CD4-positive, alpha-beta T cell treated with Interferon gamma for 1 hour (primary cell): Measurements from ENCODE around the gene DCDC1.

Experiments
- DNase-seq: peaks from one replicate; pipeline ENCODE4 v3.0.0-alpha.2; 2020

DCDC1 gene

GRCh38 chr11:30895046-30895445 lies 474.5 kb downstream of the DCDC1 start:
- DNase-seq = no peak

GRCh38 chr11:30893318-30893717 lies 476.2 kb downstream of the DCDC1 start:
- no peak for DNase-seq

GRCh38 chr11:30889143-30889794 lies 480.3 kb downstream of the DCDC1 start:
- no peak for DNase-seq

DNA sequence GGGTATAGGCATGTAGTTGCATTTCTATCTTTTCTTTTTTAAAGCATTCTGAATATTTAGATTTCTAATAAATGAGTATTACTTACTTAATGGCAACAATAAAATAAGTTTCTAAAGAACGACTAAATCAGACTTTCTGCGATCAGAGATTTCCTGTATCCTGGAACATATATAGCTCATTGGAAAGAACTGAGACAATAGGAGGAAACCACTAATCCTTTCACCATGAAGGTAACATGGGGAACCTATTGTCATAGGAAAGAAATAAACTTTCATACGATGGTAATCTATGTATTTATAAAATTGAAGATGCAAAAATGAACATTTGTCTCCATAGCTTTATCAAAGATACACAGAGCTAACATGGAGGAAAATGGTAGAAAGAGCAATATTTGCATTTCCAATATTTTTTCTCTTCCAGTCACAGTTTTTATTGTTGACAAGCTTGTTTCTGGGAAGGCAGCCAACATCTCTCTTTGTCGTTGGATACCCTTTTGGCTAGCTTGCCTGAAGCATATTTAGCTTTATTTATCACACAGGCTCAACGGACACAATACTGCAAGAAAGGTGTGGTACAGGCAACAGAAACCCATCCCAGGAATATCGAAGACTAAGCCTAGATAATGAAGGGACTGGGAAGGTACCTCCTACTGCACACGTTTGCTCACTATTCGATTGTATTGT lies 490.1 kb downstream of the DCDC1 start:
- no peak for DNase-seq

DNA sequence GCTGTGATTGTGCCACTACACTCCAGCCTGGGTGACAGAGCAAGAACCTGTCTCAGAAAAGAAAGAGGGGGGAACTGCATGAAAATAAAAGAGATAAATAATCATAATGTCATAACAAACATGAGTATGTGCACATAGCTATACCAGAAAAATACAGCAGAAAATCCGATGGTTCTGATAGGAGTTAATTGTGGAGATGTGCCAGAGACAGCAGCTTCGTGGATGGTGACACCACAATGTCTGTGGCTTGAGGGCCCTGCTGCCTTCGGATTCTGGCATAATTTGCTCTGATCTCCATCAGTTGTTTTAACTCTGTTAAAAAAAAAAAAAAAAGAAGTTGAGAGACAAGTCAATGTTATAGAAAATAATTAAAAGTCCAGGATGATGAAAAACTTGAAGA lies 491.1 kb downstream of the DCDC1 start:
- DNase-seq = no peak

DNA sequence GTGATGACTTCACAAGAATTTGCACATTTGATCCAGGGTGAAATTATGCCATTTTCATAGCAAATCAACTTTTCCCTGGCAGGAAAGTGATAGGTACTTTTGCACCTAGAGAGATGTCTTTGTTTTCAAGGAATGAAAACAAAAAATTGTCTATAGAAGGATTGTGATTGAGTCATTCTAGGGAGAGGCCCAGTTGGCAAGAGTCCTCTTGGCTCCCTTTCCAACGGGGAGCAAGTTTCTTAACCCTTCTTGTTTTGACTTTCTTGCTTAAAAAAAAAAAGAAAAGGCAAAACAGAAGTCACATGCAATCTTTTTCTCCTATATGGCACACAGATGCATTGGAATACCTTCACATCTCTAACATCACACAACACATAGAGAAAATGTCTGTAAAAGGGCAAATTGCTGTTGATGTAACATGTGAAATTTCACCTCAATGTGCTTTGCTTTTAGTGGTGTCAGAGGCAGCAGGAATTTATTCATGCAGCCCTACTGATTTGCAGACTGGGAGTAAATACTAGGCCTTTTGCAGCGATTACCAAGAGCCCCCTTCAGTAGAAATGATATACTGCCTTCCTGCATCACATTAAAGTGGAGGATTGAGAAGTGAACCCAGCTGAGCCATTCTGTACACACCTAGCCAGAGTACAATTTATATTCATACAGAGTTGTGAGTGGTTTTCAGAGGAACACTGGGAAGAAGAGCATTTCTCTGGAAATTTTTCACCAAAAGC lies 492.7 kb downstream of the DCDC1 start:
- no peak for DNase-seq

- DNase-seq = no peak
Measured at GRCh38 chr11:30876228-30876627, 493.3 kb downstream of the DCDC1 start.

DNA sequence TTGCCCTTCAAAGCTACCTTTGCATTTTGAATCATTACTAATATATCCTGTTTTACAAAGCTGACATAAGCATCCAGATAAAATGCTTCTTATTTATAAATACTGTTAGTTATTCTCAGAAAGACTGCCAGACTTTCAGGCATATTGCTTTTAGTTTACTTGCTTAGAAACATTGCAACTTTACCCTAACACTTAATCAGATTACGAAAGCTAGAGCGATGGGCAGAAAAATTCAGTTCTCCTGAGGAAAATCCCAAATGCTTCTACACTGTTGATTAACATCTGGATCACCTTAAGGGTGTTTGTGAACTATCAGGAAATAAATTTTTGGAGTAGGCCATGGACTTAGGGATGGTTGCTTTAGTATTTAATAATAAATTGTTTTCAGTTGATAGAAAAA lies 493.7 kb downstream of the DCDC1 start:
- DNase-seq = no peak

GRCh38 chr11:30873924-30874610 lies 495.5 kb downstream of the DCDC1 start:
- DNase-seq = no peak

DNA sequence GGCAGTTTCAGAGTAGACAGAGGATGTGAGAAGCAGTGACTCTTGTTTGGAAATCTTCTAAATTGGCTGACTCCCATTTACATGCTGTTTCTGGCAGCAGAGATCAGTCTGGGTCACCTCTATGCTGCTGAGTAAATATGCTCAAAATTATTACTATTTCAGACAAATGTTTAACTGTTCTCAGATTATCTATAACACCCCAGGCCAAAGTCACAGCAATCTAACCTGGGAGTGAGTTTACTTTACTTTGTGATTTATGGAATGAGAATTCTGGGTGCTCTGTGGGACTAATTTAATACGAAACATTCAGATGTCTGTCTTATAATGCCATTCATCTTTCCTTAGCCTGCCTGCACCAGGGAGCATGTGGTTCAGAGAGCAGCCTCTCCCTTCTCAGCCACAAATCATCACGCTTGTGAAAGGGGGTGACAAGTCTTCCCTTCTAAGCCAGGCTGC lies 500.9 kb downstream of the DCDC1 start:
- no peak for DNase-seq

GRCh38 chr11:30863209-30863608 lies 506.3 kb downstream of the DCDC1 start:
- DNase-seq = no peak

- no peak for DNase-seq
Measured at GRCh38 chr11:30861531-30861930, 508.0 kb downstream of the DCDC1 start.

DNA sequence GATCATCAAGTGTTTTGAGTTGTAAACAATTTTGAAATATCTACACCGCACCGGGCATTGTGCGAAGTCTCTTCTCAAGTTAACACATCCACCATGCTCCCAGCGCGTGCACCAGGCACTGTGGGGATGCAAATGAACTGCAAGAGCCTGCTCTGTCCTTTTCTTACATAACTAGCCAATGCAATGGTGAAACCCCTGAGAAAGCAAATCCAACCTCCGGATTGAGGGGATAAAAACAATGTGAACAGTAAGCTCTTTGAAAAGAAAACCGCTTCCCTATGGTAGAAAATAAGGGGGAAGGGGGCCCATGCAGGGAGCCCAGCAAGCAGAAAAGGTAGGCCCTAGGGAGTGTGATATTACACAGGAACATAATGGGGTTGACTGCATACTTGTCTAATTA lies 508.5 kb downstream of the DCDC1 start:
- no peak for DNase-seq

GRCh38 chr11:30860146-30860545 lies 509.4 kb downstream of the DCDC1 start:
- no peak for DNase-seq

DNA sequence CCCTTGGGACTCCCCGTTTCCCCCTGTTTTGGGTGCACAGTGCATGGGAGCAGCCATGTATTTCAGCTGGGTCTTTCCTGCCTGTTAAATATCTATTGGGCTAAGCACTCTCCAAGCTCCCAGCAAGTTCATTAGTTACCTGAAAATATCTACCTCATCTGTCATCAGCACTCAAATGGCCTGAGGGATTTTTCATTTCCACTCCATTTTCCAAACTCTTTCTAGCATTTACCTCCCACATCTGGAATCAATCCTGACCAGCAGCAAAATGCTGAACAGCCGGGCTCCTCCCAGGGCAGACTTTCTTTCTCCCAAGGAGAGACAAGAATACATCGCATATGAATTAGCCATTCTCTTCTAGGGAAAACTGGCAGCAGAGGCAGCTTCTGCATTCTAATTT lies 509.9 kb downstream of the DCDC1 start:
- no peak for DNase-seq

DNA sequence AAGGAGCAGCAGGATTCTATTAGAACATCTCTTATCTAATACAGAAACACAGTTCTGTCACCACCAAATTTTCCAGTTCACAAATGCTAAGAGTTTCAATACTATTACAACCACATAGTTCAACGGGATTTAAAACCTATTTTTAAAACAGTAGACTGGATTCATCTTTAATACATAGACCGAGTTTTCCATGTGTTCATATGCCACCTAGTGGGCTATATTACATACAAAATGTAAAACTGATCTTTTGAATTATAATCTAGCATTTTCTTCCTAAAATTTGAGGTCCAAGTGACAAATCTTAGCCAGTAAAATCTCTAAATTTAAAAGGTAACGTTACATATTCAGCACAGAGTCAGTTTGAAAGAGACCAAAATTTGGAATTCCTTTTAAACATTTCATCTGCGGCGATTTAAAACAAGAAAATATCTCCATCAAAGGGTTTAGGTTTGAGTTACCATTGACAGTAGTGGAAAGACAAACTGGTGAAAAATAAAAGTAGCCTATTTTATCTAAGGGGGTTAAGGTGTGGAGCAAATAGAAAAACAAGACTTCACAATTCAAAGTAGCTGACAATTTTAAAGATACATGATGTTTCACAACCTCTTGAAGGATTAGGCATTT lies 514.0 kb downstream of the DCDC1 start:
- no peak for DNase-seq

GRCh38 chr11:30853439-30853838 lies 516.1 kb downstream of the DCDC1 start:
- DNase-seq = no peak

DNA sequence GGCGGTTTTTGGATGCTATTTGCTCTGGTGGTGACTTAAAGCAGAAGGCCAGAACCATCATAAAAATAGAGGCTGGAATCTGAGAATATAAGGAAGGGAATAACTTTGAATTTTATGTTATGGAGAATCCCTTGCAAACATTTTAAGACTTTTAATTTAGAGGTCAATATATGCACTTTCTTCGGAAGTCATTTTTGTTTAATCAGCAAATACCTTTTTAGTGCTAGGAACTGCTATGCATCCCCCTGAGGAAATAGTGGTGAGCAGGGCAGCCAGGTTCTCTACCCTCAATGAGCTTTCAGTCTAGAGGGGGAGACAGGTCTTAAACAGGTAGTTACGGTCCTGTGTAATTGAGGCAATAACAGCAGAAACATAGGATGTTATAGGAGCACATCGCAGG lies 516.9 kb downstream of the DCDC1 start:
- DNase-seq = no peak

- no peak for DNase-seq
Measured at GRCh38 chr11:30852091-30852490, 517.4 kb downstream of the DCDC1 start.

GRCh38 chr11:30837252-30837651 lies 532.3 kb downstream of the DCDC1 start:
- no peak for DNase-seq

DNA sequence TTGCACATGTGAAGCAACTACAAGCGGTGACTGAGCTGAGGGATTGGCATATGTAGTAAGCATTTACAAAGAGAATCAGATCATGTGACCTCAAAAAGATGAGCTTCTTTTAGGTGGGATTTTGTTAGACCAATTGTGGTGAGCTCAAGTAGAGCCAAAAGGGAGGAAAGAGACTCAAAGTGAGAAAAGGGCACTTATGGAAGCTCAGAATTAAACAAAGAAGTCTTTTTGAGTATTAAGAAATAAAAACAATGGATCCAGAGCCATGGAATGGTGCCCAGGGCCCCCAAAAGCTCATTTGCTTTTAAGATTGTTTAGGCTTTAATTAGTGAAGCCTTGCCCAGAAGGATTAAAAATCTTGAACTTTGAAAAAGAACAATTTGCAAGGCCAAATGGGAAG lies 536.7 kb downstream of the DCDC1 start:
- no peak for DNase-seq

GRCh38 chr11:30830681-30831080 lies 538.9 kb downstream of the DCDC1 start:
- DNase-seq = no peak

GRCh38 chr11:30826911-30827310 lies 542.6 kb downstream of the DCDC1 start:
- no peak for DNase-seq
